A673 (cell line): ENCODE measurements around the gene SLX4IP. TPM values are rescaled to one million over a fixed set of nuclear protein-coding genes. Genes with fewer than 3 reads are reported as not detected.

Experiments used
- BruUV-seq: library from RNA; stranded (reverse); fragments of 400-500 nt; replicated peaks from 2 replicates; lab custom pipeline; 2021; lab: Mats Ljungman, UMichigan
- CTCF ChIA-PET: fragments of 300-600 bp; sonication (Branson Sonifier 250); formaldehyde crosslinking; loops from one replicate; lab custom pipeline; 2022; ENCODE audit warnings: antibody characterized with exemption; lab: Charles Lee
- POLR2A ChIA-PET: fragments of 300-600 bp; sonication (Branson Sonifier 250); formaldehyde crosslinking; loops from one replicate; lab custom pipeline; 2022; ENCODE audit warnings: antibody characterized with exemption; ENCODE audit not compliant: low non-redundant PET; lab: Charles Lee
- DNase-seq: peaks from one replicate; pipeline ENCODE4 v3.0.0-alpha.2; 2015; ENCODE audit warnings: low spot score
- H3K27ac ChIP-seq: fragments of 200-600 bp; sonication (generic); 2 replicates; pipeline ENCODE4 v1.5.1; 2016; ENCODE audit warnings: mixed run types, low read depth, mild to moderate bottlenecking, mixed read lengths, antibody characterized with exemption, low read length; ENCODE audit not compliant: poor library complexity, severe bottlenecking
- H3K27me3 ChIP-seq: fragments of 200-600 bp; sonication (generic); replicated peaks from 2 replicates; pipeline ENCODE4 v1.6.1; 2017; ENCODE audit warnings: mixed run types, low read depth, mild to moderate bottlenecking, mixed read lengths, antibody characterized with exemption, low read length; ENCODE audit not compliant: insufficient read depth, poor library complexity
- H3K36me3 ChIP-seq: fragments of 200-600 bp; sonication (generic); 2 replicates; pipeline ENCODE4 v1.6.1; 2016; ENCODE audit warnings: mixed run types, mild to moderate bottlenecking, mixed read lengths, antibody characterized with exemption, low read length; ENCODE audit not compliant: insufficient read depth, poor library complexity, severe bottlenecking
- H3K4me1 ChIP-seq: fragments of 200-600 bp; sonication (generic); 2 replicates; pipeline ENCODE4 v1.6.1; 2017; ENCODE audit warnings: mixed run types, mild to moderate bottlenecking, mixed read lengths, antibody characterized with exemption, low read length; ENCODE audit not compliant: insufficient read depth, poor library complexity, severe bottlenecking
- H3K4me3 ChIP-seq: fragments of 200-600 bp; sonication (generic); 2 replicates; pipeline ENCODE4 v1.5.1; 2016; ENCODE audit warnings: low read depth, mixed run types, mild to moderate bottlenecking, mixed read lengths, low read length; ENCODE audit not compliant: poor library complexity, severe bottlenecking
- H3K9me3 ChIP-seq: fragments of 200-600 bp; sonication (generic); 2 replicates; pipeline ENCODE4 v1.6.1; 2016; ENCODE audit warnings: mixed run types, low read depth, mild to moderate bottlenecking, mixed read lengths, antibody characterized with exemption, low read length; ENCODE audit not compliant: poor library complexity, severe bottlenecking
- EZH2 ChIP-seq: fragments of 200-600 bp; sonication (generic); IDR thresholded peaks from 2 replicates; pipeline ENCODE4 v1.6.1; 2017; ENCODE audit warnings: borderline replicate concordance, low read depth, mild to moderate bottlenecking, mixed read lengths, antibody characterized with exemption, low read length; ENCODE audit not compliant: poor library complexity, severe bottlenecking
- intact Hi-C: fragments of 100-400 bp; cut with micrococcal nuclease; formaldehyde crosslinking; loops from one replicate; pipeline ENCODE4 v1.10.0; 2022; ENCODE audit not compliant: unreplicated experiment
- total RNA-seq: library from RNA; stranded (reverse); gene quantifications from 2 replicates; pipeline ENCODE4 v1.2.3, GENCODE V29; 2021
- TF ChIP-seq, protein P1 (sequence below): fragments of 300-800, 200-600 bp; sonication (generic); conservative IDR thresholded peaks from 2 replicates; pipeline ENCODE4 v1.5.1; 2017; ENCODE audit warnings: low read depth, mild to moderate bottlenecking, antibody characterized with exemption, low read length, moderate library complexity, mixed read lengths

Gene SLX4IP
- total RNA-seq, 1 experiment from 2014 or later, result 9.8 TPM

DNA sequence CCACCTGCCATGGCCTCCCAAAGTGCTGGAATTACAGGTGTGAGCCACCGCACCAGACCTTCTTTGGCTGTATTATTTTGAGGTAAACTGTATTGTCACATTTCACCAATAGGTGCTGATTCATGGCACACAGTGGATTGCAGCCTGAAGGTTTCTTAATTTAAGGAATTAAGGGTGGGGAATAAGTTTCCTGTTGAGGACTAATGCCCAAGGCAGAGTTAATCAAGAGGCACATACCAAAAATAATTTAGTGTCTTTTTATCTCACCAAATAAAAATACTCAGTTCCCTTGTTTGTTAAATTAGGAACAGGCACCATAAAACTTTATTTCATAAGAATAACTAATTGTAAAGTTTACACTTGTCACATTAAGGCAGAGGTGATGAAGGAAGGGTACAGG lies 103.7 kb downstream of the SLX4IP start:
- ChIA-PET CTCF (interaction anchor here (0.9 kb wide), 1 partner anchor 68 kb away, joined by 6 read pairs; no protein-coding TSS in a partner anchor), POLR2A (no interaction called here)
- Histone ChIP-seq H3K27ac (peak overlapping the region; percentile 90), H3K9me3 (no peaks in the 10 kb centered on the region), H3K27me3 (no peaks in the 10 kb centered on the region), H3K4me1 (peaks cover 56% of the 10 kb centered on the region), H3K4me3 (peak overlapping the region; percentile 21), H3K36me3 (no peaks in the 10 kb centered on the region)
- peak; percentile 40 for DNase-seq
- TF ChIP-seq, protein P1, sequence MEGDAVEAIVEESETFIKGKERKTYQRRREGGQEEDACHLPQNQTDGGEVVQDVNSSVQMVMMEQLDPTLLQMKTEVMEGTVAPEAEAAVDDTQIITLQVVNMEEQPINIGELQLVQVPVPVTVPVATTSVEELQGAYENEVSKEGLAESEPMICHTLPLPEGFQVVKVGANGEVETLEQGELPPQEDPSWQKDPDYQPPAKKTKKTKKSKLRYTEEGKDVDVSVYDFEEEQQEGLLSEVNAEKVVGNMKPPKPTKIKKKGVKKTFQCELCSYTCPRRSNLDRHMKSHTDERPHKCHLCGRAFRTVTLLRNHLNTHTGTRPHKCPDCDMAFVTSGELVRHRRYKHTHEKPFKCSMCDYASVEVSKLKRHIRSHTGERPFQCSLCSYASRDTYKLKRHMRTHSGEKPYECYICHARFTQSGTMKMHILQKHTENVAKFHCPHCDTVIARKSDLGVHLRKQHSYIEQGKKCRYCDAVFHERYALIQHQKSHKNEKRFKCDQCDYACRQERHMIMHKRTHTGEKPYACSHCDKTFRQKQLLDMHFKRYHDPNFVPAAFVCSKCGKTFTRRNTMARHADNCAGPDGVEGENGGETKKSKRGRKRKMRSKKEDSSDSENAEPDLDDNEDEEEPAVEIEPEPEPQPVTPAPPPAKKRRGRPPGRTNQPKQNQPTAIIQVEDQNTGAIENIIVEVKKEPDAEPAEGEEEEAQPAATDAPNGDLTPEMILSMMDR, result no peak
- TF ChIP-seq EZH2, result no peak
- BruUV-seq, result no TSS peak
- intact Hi-C loops, result loop anchor here (5.0 to 10.0 kb wide), 4 partner anchors 106 to 561 kb away; partner anchors contain the start of gene MKKS

DNA sequence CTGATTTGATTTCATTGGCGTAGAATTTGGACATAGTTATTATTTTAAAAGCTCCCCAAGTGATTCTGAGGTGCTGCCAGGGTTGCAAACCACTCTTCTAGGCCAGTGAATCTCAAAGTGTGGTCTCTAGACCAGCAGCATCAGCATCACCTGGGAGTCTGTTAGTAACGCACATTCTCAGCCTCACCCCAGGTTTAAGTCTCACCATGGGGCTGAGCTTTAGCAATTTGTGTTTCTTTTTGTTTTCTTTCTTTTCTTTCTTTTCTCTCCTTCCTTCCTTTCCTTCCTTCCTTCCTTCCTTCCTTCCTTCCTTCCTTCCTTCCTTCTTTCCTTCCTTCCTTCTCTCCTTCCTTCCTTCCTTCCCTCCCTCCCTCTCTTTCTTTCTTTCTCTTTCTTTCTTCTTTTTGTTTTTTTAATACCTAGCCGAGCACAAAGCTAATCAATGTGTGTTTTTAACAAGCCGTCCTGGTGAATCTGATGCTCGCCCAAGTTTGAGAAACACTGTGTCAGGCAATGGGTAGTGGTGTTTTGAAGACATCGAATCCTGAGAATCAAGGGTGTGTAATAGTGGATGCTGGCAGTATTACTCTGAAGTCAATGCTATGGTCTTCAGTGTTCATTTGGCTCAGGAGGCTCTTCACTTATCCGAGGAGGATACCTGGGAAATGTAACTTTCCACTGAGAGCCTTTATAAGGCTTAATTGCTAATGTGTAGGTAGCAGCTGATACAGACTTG lies 104.9 kb downstream of the SLX4IP start:
- Histone ChIP-seq H3K4me3 (peak overlapping the region; percentile 21), H3K27me3 (no peaks in the 10 kb centered on the region), H3K36me3 (no peaks in the 10 kb centered on the region), H3K4me1 (peaks cover 56% of the 10 kb centered on the region), H3K9me3 (no peaks in the 10 kb centered on the region), H3K27ac (peak overlapping the region; percentile 90)
- TF ChIP-seq, protein P1, result no peak
- no peak for TF ChIP-seq EZH2
- ChIA-PET CTCF (interaction anchor here (0.6 to 0.9 kb wide), 3 partner anchors 69 to 665 kb away, joined by 3 to 6 read pairs (median 3); no protein-coding TSS in a partner anchor), POLR2A (interaction anchor here (0.7 to 0.8 kb wide), 2 partner anchors 73 to 271 kb away, joined by 3 to 5 read pairs; no protein-coding TSS in a partner anchor)
- BruUV-seq, result no TSS peak
- intact Hi-C loops, result loop anchor here (5.0 to 10.0 kb wide), 5 partner anchors 108 to 837 kb away; partner anchors contain the start of gene MKKS
- peak; percentile 91 for DNase-seq

DNA sequence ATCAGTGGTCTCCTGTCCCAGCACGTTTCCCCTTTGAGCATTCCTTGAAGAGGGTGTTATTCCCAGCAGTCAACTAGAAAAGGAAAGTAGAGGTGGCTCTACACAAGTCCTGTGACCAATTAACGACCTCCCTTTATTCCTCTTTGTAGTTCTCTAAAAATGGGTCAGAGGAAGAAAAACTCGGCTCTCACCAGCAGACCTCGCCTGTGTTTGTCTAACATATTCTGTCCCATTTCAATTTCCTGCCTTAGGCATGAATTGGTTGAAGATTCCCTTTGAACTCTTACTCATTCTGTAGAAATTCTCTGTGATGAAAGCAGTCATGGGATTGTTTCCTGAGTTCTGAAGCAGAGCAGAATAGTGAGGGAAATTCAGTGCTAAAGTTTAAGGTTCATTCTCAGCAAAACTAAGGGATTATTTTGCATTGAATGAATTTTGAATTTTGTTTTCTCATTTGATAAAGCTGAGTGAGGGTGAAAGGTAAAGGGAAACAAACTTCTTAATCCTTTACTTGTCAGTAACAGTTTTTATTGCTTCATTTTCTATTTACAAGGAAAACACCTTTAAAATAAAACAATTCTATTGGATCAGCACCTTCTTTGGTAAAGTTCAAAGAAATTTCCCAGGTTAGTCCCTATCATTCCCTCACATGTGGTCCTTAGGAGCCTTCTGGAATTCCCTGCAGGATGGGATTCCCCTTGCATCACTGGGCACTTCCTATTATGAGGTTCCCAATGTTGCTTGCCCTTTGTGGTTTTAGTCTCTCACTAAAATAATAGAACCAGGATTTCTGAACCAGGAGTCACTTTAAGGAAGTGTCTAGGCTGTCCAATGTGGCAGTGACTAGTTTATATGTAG lies 105.8 kb downstream of the SLX4IP start:
- peak overlapping the region; percentile 21 for H3K4me3 ChIP-seq

More for the DNA sequence above, 105.8 kb downstream of the SLX4IP start:
- ChIA-PET POLR2A (interaction anchor here (0.8 kb wide), 1 partner anchor 74 kb away, joined by 5 read pairs; no protein-coding TSS in a partner anchor), CTCF (no interaction called here)
- intact Hi-C loops, result loop anchor here (5.0 kb wide), 1 partner anchor 836 kb away; no protein-coding TSS in a partner anchor
- H3K9me3 ChIP-seq, result no peaks in the 10 kb centered on the region
- H3K27ac ChIP-seq, result peak overlapping the region; percentile 90
- DNase-seq, result peak; percentile 65
- H3K27me3 ChIP-seq, result no peaks in the 10 kb centered on the region
- no peaks in the 10 kb centered on the region for H3K36me3 ChIP-seq
- no peak for TF ChIP-seq EZH2
- TF ChIP-seq, protein P1, result no peak
- BruUV-seq, result TSS peak; percentile 80
- H3K4me1 ChIP-seq, result peaks cover 56% of the 10 kb centered on the region
